Measurements from ENCODE around the gene AKAP13. TPM values are rescaled to one million over a fixed set of nuclear protein-coding genes. Genes with fewer than 3 reads are reported as not detected.

AKAP13 gene
- total and polyA plus RNA-seq, 2 of the 8 experiments (the other 6 are each of a cell fraction or from before 2014, with no cell fraction given) = 14.0 to 46.2 TPM

DNA sequence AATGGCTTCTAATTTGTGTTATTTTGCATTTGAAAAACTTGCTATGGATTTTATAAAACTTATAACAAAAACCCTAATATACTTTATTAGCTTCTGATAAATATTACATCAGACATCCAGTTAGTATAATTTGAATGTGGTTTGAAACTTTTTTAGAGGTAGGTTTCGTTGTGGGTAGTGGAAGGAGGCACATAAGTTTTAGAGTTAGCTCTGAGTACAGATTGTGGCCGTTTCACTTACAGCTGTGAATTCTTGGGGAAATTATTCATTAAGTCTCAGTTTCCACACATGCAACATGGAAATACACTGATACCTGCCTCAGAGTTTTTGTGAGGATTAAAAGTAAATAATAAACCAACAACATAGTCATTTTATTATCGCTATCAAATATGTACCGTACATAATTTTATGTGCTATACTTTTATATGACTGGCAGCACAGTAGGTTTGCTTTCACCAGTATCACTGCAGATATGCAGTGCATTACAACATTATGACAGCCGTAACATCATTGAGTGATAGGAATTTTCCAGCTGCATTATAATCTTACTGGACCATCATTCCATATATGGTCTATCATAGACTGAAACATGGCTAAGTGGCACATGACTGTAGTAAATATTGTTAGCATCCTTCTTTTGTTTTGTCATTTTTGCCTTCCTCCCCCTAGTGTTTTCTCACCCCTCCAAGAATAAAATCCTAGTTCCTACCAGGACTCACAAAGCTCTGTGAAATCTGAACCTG lies 175.6 kb downstream of the AKAP13 start:
- Histone ChIP-seq H3K79me2 (ENCODE audit: control insufficient read depth in 1 of 2, insufficient read depth in 2 of 2, low read length in 2 of 2) (no peaks in the 10 kb centered on the region), H3K4me1 (replicated peaks in 1 of 4; ENCODE audit: control insufficient read depth in 3 of 4, insufficient read depth in 4 of 4, low read length in 3 of 4) (peaks cover 0 to 6% (median 3%) of the 10 kb centered on the region in 4 experiments; a peak in 2 of 7 replicates), H3K9ac (replicated peaks in 1 of 4; ENCODE audit: extremely low read depth in 1 of 4, low read depth in 3 of 4, low read length in 3 of 4) (no peak overlapping the region), H2AK5ac (ENCODE audit: low read depth, low read length) (no peak overlapping the region), H3K14ac (ENCODE audit: insufficient read length) (no peak overlapping the region), H4K5ac (ENCODE audit: insufficient read length, low read depth, low read length) (no peak overlapping the region), H2BK12ac (ENCODE audit: low read depth, low read length) (no peak overlapping the region), H3K23me2 (ENCODE audit: low read depth, low read length) (no peaks in the 10 kb centered on the region), H3K4me2 (ENCODE audit: insufficient read depth in 1 of 2, low read depth in 2 of 2, low read length in 2 of 2) (no peak overlapping the region), H3K36me3 (ENCODE audit: control insufficient read depth in 2 of 4, insufficient read depth in 4 of 4, low read length in 3 of 4) (peaks cover 0 to 9% (median 3%) of the 10 kb centered on the region in 4 experiments; a peak in 3 of 8 replicates), H3K9me3 (ENCODE audit: insufficient read depth in 2 of 2, low read depth in 1 of 2, low read length in 1 of 2) (peaks cover 4 to 5% of the 10 kb centered on the region in 2 experiments; a peak in 3 of 4 replicates), H3K56ac (replicated peaks; ENCODE audit: insufficient read length, low read depth, low read length) (no peak overlapping the region), H4K91ac (replicated peaks; ENCODE audit: insufficient read length, low read length) (no peak overlapping the region), H3K27me3 (replicated peaks in 1 of 4; ENCODE audit: control insufficient read depth in 3 of 4, extremely low read depth in 1 of 4, insufficient read depth in 3 of 4, low read length in 3 of 4) (no peaks in the 10 kb centered on the region), H2BK15ac (ENCODE audit: low read length) (no peak overlapping the region), H3K4me3 (ENCODE audit: extremely low read depth in 1 of 4, insufficient read depth in 2 of 4, low read depth in 3 of 4, low read length in 4 of 4) (no peak overlapping the region), H4K20me1 (replicated peaks in 1 of 2; ENCODE audit: control insufficient read depth in 1 of 2, insufficient read depth in 2 of 2, low read length in 2 of 2) (peaks cover 0 to 1% of the 10 kb centered on the region in 2 experiments), H2AFZ (ENCODE audit: low read length) (no peak overlapping the region), H2BK20ac (ENCODE audit: low read length) (no peak overlapping the region), H3K4ac (replicated peaks; ENCODE audit: insufficient read length, low read depth, low read length) (no peak overlapping the region), H2BK5ac (ENCODE audit: low read depth, low read length) (no peak overlapping the region), H3K23ac (ENCODE audit: insufficient read length) (no peak overlapping the region), H3K18ac (ENCODE audit: extremely low read depth, low read length) (no peak overlapping the region), H3K79me1 (ENCODE audit: low read depth, low read length) (no peaks in the 10 kb centered on the region), H2BK120ac (replicated peaks; ENCODE audit: low read depth, low read length) (no peak overlapping the region), H4K8ac (ENCODE audit: extremely low read depth, insufficient read depth, low read length) (no peak overlapping the region), H3K27ac (ENCODE audit: low read depth, low read length) (no peak overlapping the region)
- POLR2A ChIA-PET (ENCODE audit: partially characterized antibody) = interaction anchor here (1.8 kb wide), 1 partner anchor 15 kb away, joined by 4 read pairs; no protein-coding TSS in a partner anchor
- CTCF ChIA-PET (ENCODE audit: partially characterized antibody) = interaction anchor here (0.6 to 3.7 kb wide), 7 partner anchors 12 to 175 kb away, joined by 3 to 14 read pairs (median 3); no protein-coding TSS in a partner anchor
- DNase-seq (ENCODE audit: low read depth in 1 of 2, low spot score in 2 of 2) (no peak), FAIRE-seq (no peak)
- 91% methylated on average over 5 of the region's 5 CpGs; no CpG with 5 or more reads in 1 of the 2 experiments for WGBS, 2 experiments (ENCODE audit: extremely low coverage in 1 of 2, insufficient coverage in 1 of 2, insufficient read length in 1 of 2, insufficient replicate concordance in 2 of 2, low coverage in 1 of 2, low lambda C conversion rate in 2 of 2, missing lambda C conversion rate in 1 of 2)
- TF ChIP-seq EP300 (IDR thresholded peaks at IDR 0.05; ENCODE audit: borderline replicate concordance in 1 of 2, low read depth in 2 of 2, low read length in 2 of 2) (no peak), TAF7 (optimal IDR thresholded peaks at IDR 0.05; ENCODE audit: borderline replicate concordance, low read depth, low read length) (no peak), USF2 (IDR thresholded peaks at IDR 0.05; ENCODE audit: low read length) (no peak), JUN (IDR thresholded peaks at IDR 0.05; ENCODE audit: low read depth, low read length) (no peak), SP4 (IDR thresholded peaks at IDR 0.05; ENCODE audit: low read length) (no peak), FOSL1 (IDR thresholded peaks at IDR 0.05; ENCODE audit: insufficient read depth, low read depth, low read length) (no peak)

Measured in H1 (cell line).